Measurements from ENCODE around the gene TPPP. TPM values are rescaled to one million over a fixed set of nuclear protein-coding genes. Genes with fewer than 3 reads are reported as not detected.
"Not testable (repeated sequence)": the region's sequence is repeated elsewhere in the genome, so short reads cannot be mapped to it uniquely, and the experiment has no call there.

TPPP gene
- total RNA-seq, 4 donors from 2014 or later: 10.5 to 22.2 (median 16.2) TPM

GRCh38 chr5:635306-636055, 57.7 kb downstream of the TPPP start:
- H3K27me3 ChIP-seq: no peaks in the 10 kb centered on the region
- H3K27ac ChIP-seq: no peak overlapping the region
- DNase-seq (ENCODE audit: low spot score in 2 of 2): peak; percentile 31 to 34
- TF ChIP-seq POLR2AphosphoS5 (IDR thresholded peaks at IDR 0.05) (no peak), EP300 (IDR thresholded peaks at IDR 0.05) (no peak), POLR2A (IDR thresholded peaks at IDR 0.05) (no peak), CTCF (IDR thresholded peaks at IDR 0.05) (no peak)
- H3K9me3 ChIP-seq: no peaks in the 10 kb centered on the region
- no peak overlapping the region for H3K4me3 ChIP-seq
- peaks cover 65% of the 10 kb centered on the region for H3K36me3 ChIP-seq
- WGBS: 89% methylated on average over 18 of the region's 18 CpGs
- H3K4me1 ChIP-seq: no peaks in the 10 kb centered on the region

GRCh38 chr5:634191-634590, 59.0 kb downstream of the TPPP start:
- 91% methylated on average over 7 of the region's 12 CpGs for WGBS
- TF ChIP-seq EP300 (IDR thresholded peaks at IDR 0.05) (no peak), POLR2AphosphoS5 (IDR thresholded peaks at IDR 0.05) (no peak), POLR2A (IDR thresholded peaks at IDR 0.05) (no peak), CTCF (IDR thresholded peaks at IDR 0.05) (no peak)

GRCh38 chr5:633501-633955, 59.6 kb downstream of the TPPP start:
- Histone ChIP-seq H3K4me1 (no peaks in the 10 kb centered on the region), H3K27me3 (no peaks in the 10 kb centered on the region), H3K4me3 (no peak overlapping the region), H3K27ac (no peak overlapping the region), H3K9me3 (no peaks in the 10 kb centered on the region), H3K36me3 (peaks cover 46% of the 10 kb centered on the region)
- TF ChIP-seq POLR2AphosphoS5 (IDR thresholded peaks at IDR 0.05) (no peak), CTCF (IDR thresholded peaks at IDR 0.05) (no peak), POLR2A (IDR thresholded peaks at IDR 0.05) (no peak), EP300 (IDR thresholded peaks at IDR 0.05) (no peak)
- 91% methylated on average over 6 of the region's 20 CpGs for WGBS
- peak; percentile 51 to 77 for DNase-seq (ENCODE audit: low spot score in 2 of 2)

More at GRCh38 chr5:634191-634590, 59.0 kb downstream of the TPPP start:
- H3K4me3 ChIP-seq: no peak overlapping the region
- no peaks in the 10 kb centered on the region for H3K27me3 ChIP-seq
- no peak overlapping the region for H3K27ac ChIP-seq
- H3K4me1 ChIP-seq: no peaks in the 10 kb centered on the region
- DNase-seq (ENCODE audit: low spot score in 2 of 2): peak; percentile 38 to 72
- H3K36me3 ChIP-seq: peaks cover 53% of the 10 kb centered on the region
- no peaks in the 10 kb centered on the region for H3K9me3 ChIP-seq

- 74% methylated on average over 16 of the region's 21 CpGs for WGBS
- H3K9me3 ChIP-seq, H3K27ac ChIP-seq, H3K4me3 ChIP-seq, H3K27me3 ChIP-seq, H3K4me1 ChIP-seq: not testable (repeated sequence)
- peak in 1 of 2 donors; percentile 74 for DNase-seq (ENCODE audit: low spot score in 2 of 2)
- peaks cover 15% of the 10 kb centered on the region for H3K36me3 ChIP-seq
These were observed 64.6 kb downstream of the TPPP start for GRCh38 chr5:628351-629205.

GRCh38 chr5:627840-628239, 65.3 kb downstream of the TPPP start:
- Histone ChIP-seq H3K4me1 (no peaks in the 10 kb centered on the region), H3K27me3 (no peaks in the 10 kb centered on the region), H3K27ac (no peak overlapping the region), H3K4me3 (no peak overlapping the region), H3K36me3 (peaks cover 12% of the 10 kb centered on the region), H3K9me3 (no peaks in the 10 kb centered on the region)
- 97% methylated on average over 24 of the region's 24 CpGs for WGBS
- TF ChIP-seq EP300 (IDR thresholded peaks at IDR 0.05) (no peak), POLR2AphosphoS5 (IDR thresholded peaks at IDR 0.05) (no peak), POLR2A (IDR thresholded peaks at IDR 0.05) (no peak), CTCF (IDR thresholded peaks at IDR 0.05) (no peak)
- peak in 1 of 2 donors; percentile 56 for DNase-seq (ENCODE audit: low spot score in 2 of 2)
